ENCODE measurements around the gene CXCR1.

Gene CXCR1

GRCh38 chr2:218155953-218156479 is 10.7 kb downstream of the CXCR1 start:
- Histone ChIP-seq H3K27me3 (replicated peaks) (peaks cover 2% of the 10 kb centered on the region), H3K36me3 (replicated peaks) (no peaks in the 10 kb centered on the region), H3K4me3 (ENCODE audit: low read depth, low read length) (no peak overlapping the region), H3K27ac (no peak overlapping the region)
- TF ChIP-seq CTCF (IDR thresholded peaks at IDR 0.05; ENCODE audit: low read depth, low read length, missing control alignments): no peak
- in situ Hi-C loops (cut with HindIII; ENCODE audit: low pct_ligation_motif_present, low sequenced_read_pairs): no loop called here
- DNase-seq: no peak

DNA sequence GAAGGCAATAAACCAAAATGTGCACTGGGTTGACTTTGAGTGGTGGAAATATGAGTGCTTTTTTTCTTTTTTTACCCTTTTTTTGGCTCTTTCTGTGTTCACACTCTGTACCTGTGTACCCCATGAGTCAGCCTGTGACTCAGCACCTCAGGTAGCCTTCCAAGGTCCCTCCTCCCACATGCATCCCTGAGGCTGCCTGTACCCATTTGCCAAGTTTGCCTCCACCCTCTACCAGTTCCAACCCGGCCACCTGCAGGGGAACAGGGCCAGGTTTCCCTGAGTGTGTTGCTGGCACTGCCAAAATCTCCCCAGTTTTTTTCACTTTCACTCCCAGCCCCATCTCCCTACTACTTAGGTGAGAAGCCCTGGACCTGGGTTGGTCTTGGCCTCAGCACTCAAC is 14.0 kb downstream of the CXCR1 start:
- in situ Hi-C loops (cut with HindIII; ENCODE audit: low pct_ligation_motif_present, low sequenced_read_pairs): no loop called here
- H3K27ac ChIP-seq: no peak overlapping the region
- no peaks in the 10 kb centered on the region for H3K36me3 ChIP-seq (replicated peaks)
- no peak for TF ChIP-seq CTCF (IDR thresholded peaks at IDR 0.05; ENCODE audit: low read depth, low read length, missing control alignments)
- H3K27me3 ChIP-seq (replicated peaks): peaks cover 2% of the 10 kb centered on the region
- H3K4me3 ChIP-seq (ENCODE audit: low read depth, low read length): no peak overlapping the region
- no peak for DNase-seq

GRCh38 chr2:218152172-218152571 is 14.6 kb downstream of the CXCR1 start:
- no peak for TF ChIP-seq CTCF (IDR thresholded peaks at IDR 0.05; ENCODE audit: low read depth, low read length, missing control alignments)
- DNase-seq: no peak
- Histone ChIP-seq H3K27me3 (replicated peaks) (peaks cover 2% of the 10 kb centered on the region), H3K36me3 (replicated peaks) (no peaks in the 10 kb centered on the region), H3K27ac (no peak overlapping the region), H3K4me3 (ENCODE audit: low read depth, low read length) (no peak overlapping the region)
- in situ Hi-C loops (cut with HindIII; ENCODE audit: low pct_ligation_motif_present, low sequenced_read_pairs): no loop called here

- Histone ChIP-seq H3K4me3 (ENCODE audit: low read depth, low read length) (no peak overlapping the region), H3K36me3 (replicated peaks) (no peaks in the 10 kb centered on the region), H3K27me3 (replicated peaks) (peaks cover 2% of the 10 kb centered on the region), H3K27ac (no peak overlapping the region)
- no peak for DNase-seq
- in situ Hi-C loops (cut with HindIII; ENCODE audit: low pct_ligation_motif_present, low sequenced_read_pairs): no loop called here
- TF ChIP-seq CTCF (IDR thresholded peaks at IDR 0.05; ENCODE audit: low read depth, low read length, missing control alignments): no peak
Measured at GRCh38 chr2:218149848-218150440, 16.8 kb downstream of the CXCR1 start.

DNA sequence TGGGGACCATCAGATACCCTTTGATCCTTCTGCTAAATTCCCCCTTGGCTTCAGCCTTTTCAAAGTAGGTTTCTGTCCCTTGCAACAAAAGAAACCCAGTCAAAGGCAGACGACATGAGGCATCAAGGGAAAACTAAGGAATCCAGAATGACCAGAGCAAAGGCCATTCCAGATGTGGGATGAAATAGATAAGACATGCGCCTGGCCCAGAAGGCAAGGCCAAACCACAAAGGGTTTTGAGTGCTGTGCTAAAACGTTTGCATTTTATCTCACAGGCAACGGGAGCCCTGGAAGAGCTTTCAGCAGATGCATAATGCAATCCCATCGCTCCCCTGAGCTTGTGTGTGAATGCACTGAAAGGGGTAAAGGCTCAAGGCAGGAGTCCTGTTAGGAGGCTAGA is 17.7 kb downstream of the CXCR1 start:
- H3K4me3 ChIP-seq (ENCODE audit: low read depth, low read length): no peak overlapping the region
- H3K27me3 ChIP-seq (replicated peaks): peaks cover 2% of the 10 kb centered on the region
- no peak for DNase-seq
- H3K36me3 ChIP-seq (replicated peaks): no peaks in the 10 kb centered on the region
- in situ Hi-C loops (cut with HindIII; ENCODE audit: low pct_ligation_motif_present, low sequenced_read_pairs): no loop called here
- no peak for TF ChIP-seq CTCF (IDR thresholded peaks at IDR 0.05; ENCODE audit: low read depth, low read length, missing control alignments)
- no peak overlapping the region for H3K27ac ChIP-seq

DNA sequence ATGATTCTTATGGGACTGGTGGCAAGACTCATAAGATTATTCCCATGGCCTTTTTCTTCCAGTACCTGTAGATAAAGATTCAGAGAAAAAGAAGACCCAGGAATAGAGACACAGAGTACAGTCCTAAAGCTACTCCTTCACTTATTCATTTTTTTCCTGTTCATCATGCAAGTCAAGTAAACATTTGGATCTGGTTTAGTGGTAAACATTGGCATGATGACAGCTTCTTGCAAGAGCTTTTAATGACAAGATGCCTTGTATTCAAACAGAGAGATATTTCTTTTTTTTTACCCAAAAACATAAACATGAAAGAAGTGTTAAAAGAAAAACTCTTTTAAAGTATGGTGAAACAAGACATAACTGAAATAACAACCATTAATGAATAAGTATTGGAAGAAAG is 20.7 kb downstream of the CXCR1 start:
- no peaks in the 10 kb centered on the region for H3K36me3 ChIP-seq (replicated peaks)
- no peak for DNase-seq
- no peak overlapping the region for H3K4me3 ChIP-seq (ENCODE audit: low read depth, low read length)
- peaks cover 2% of the 10 kb centered on the region for H3K27me3 ChIP-seq (replicated peaks)
- in situ Hi-C loops (cut with HindIII; ENCODE audit: low pct_ligation_motif_present, low sequenced_read_pairs): no loop called here
- TF ChIP-seq CTCF (IDR thresholded peaks at IDR 0.05; ENCODE audit: low read depth, low read length, missing control alignments): no peak
- no peak overlapping the region for H3K27ac ChIP-seq
